Lower lobe of right lung (tissue), 2 donors: Measurements from ENCODE around the gene EYA4. TPM values are rescaled to one million over a fixed set of nuclear protein-coding genes. Genes with fewer than 3 reads are reported as not detected.

Experiments
- ATAC-seq, 2 donors: fragments of 200-7000 bp; cut with Tn5 transposase; one replicate each; pipeline ENCODE4 v1.9.1; 2020 to 2022; ENCODE audit warnings: mild to moderate bottlenecking in 2 of 2, moderate library complexity in 2 of 2
- DNase-seq: peaks from one replicate; pipeline ENCODE4 v3.0.0-alpha.2; 2020
- H3K27ac ChIP-seq: fragments of 200-600 bp; one replicate; pipeline ENCODE4 v1.8.0; 2022
- H3K27me3 ChIP-seq: fragments of 200-600 bp; one replicate; pipeline ENCODE4 v1.8.0; 2022; ENCODE audit warnings: low read depth
- H3K36me3 ChIP-seq: fragments of 200-600 bp; one replicate; pipeline ENCODE4 v1.8.0; 2022; ENCODE audit warnings: mild to moderate bottlenecking
- H3K4me1 ChIP-seq: fragments of 200-600 bp; one replicate; pipeline ENCODE4 v1.8.0; 2022
- H3K4me3 ChIP-seq: fragments of 200-600 bp; one replicate; pipeline ENCODE4 v1.8.0; 2022; ENCODE audit warnings: mild to moderate bottlenecking
- H3K9me3 ChIP-seq: fragments of 200-600 bp; one replicate; pipeline ENCODE4 v1.8.0; 2022
- CTCF ChIP-seq: fragments of 200-600 bp; IDR thresholded peaks from one replicate; pipeline ENCODE4 v1.8.0; 2022; ENCODE audit warnings: antibody characterized with exemption, mild to moderate bottlenecking
- intact Hi-C: fragments of 100-400 bp; cut with DNase I; formaldehyde crosslinking; loops from one replicate; pipeline ENCODE4 v1.11.0; 2022
- total RNA-seq: library from RNA; stranded (reverse); fragmentation: NEBNext Ultra II Directional; extraction: Animal tissue kit (Norgen Biotek cat#: 25700); gene quantifications from one replicate; pipeline ENCODE4 v1.2.1, GENCODE V29; 2021
- donor health status: DM: no; HTN: yes; CAD: no; lungs with severe emphysema.

EYA4 gene
- total RNA-seq, 1 donor from 2014 or later = 2.6 TPM

- TF ChIP-seq CTCF = no peak
Measured at GRCh38 chr6:133291671-133292070, 50.5 kb downstream of the EYA4 start.

GRCh38 chr6:133297657-133298056 lies 56.5 kb downstream of the EYA4 start:
- intact Hi-C loops = no loop called here
- Histone ChIP-seq H3K27me3 (no peaks in the 10 kb centered on the region), H3K36me3 (no peaks in the 10 kb centered on the region), H3K27ac (no peak overlapping the region), H3K9me3 (no peaks in the 10 kb centered on the region), H3K4me1 (no peaks in the 10 kb centered on the region), H3K4me3 (no peak overlapping the region)
- DNase-seq (no peak), ATAC-seq (no peak)
- no peak for TF ChIP-seq CTCF

More at GRCh38 chr6:133291671-133292070, 50.5 kb downstream of the EYA4 start:
- Histone ChIP-seq H3K4me1 (no peaks in the 10 kb centered on the region), H3K36me3 (no peaks in the 10 kb centered on the region), H3K9me3 (no peaks in the 10 kb centered on the region), H3K4me3 (no peak overlapping the region), H3K27me3 (no peaks in the 10 kb centered on the region), H3K27ac (no peak overlapping the region)
- DNase-seq (no peak), ATAC-seq (no peak)
- intact Hi-C loops = no loop called here

GRCh38 chr6:133298335-133298734 lies 57.2 kb downstream of the EYA4 start:
- H3K27ac ChIP-seq = no peak overlapping the region
- H3K9me3 ChIP-seq = no peaks in the 10 kb centered on the region
- H3K27me3 ChIP-seq = no peaks in the 10 kb centered on the region
- no peaks in the 10 kb centered on the region for H3K36me3 ChIP-seq
- no peak for TF ChIP-seq CTCF
- ATAC-seq (no peak), DNase-seq (no peak)
- no peak overlapping the region for H3K4me3 ChIP-seq
- intact Hi-C loops = no loop called here
- no peaks in the 10 kb centered on the region for H3K4me1 ChIP-seq

GRCh38 chr6:133298801-133299200 lies 57.6 kb downstream of the EYA4 start:
- no peak for TF ChIP-seq CTCF
- Histone ChIP-seq H3K27ac (no peak overlapping the region), H3K4me3 (no peak overlapping the region), H3K36me3 (no peaks in the 10 kb centered on the region), H3K4me1 (no peaks in the 10 kb centered on the region), H3K27me3 (no peaks in the 10 kb centered on the region), H3K9me3 (no peaks in the 10 kb centered on the region)
- DNase-seq (no peak), ATAC-seq (no peak)
- intact Hi-C loops = no loop called here

GRCh38 chr6:133300896-133301295 lies 59.7 kb downstream of the EYA4 start:
- Histone ChIP-seq H3K4me3 (no peak overlapping the region), H3K27me3 (no peaks in the 10 kb centered on the region), H3K36me3 (no peaks in the 10 kb centered on the region), H3K4me1 (no peaks in the 10 kb centered on the region), H3K27ac (no peak overlapping the region), H3K9me3 (no peaks in the 10 kb centered on the region)
- no peak for TF ChIP-seq CTCF
- no peak for ATAC-seq
- DNase-seq = no peak
- intact Hi-C loops = no loop called here

GRCh38 chr6:133301835-133302234 lies 60.7 kb downstream of the EYA4 start:
- Histone ChIP-seq H3K4me1 (no peaks in the 10 kb centered on the region), H3K4me3 (no peak overlapping the region), H3K36me3 (no peaks in the 10 kb centered on the region), H3K27me3 (no peaks in the 10 kb centered on the region), H3K27ac (no peak overlapping the region), H3K9me3 (no peaks in the 10 kb centered on the region)
- intact Hi-C loops = no loop called here
- DNase-seq = no peak
- no peak for ATAC-seq
- TF ChIP-seq CTCF = no peak
